GM23338 (cell line): ENCODE data around the gene WDR33. TPM values are rescaled to one million over a fixed set of nuclear protein-coding genes. Genes with fewer than 3 reads are reported as not detected.
A peak's percentile ranks its signal among the peaks of the same experiment; 100 is the strongest.

Experiments used
- ATAC-seq: fragments of 200-7000 bp; cut with Tn5 transposase; 3 replicates; pipeline ENCODE4 v1.9.1; 2020
- DNase-seq: peaks from one replicate; pipeline ENCODE4 v3.0.0-alpha.2; 2015; ENCODE audit warnings: low spot score
- H2AFZ ChIP-seq: fragments of 200-600 bp; sonication (generic); 2 replicates; pipeline ENCODE4 v1.8.0; 2016; ENCODE audit warnings: antibody characterized with exemption, mild to moderate bottlenecking, moderate library complexity
- H3F3A ChIP-seq: fragments of 200-600 bp; sonication (generic); replicated peaks from 2 replicates; pipeline ENCODE4 v1.8.0; 2017; ENCODE audit warnings: antibody characterized with exemption, mixed run types, low read depth
- H3K27ac ChIP-seq: fragments of 200-600 bp; sonication (generic); 2 replicates; pipeline ENCODE4 v1.6.1; 2016; ENCODE audit warnings: low read depth
- H3K27me3 ChIP-seq: fragments of 200-600 bp; sonication (generic); 2 replicates; pipeline ENCODE4 v1.8.0; 2016; ENCODE audit warnings: mild to moderate bottlenecking, mixed run types, moderate library complexity; ENCODE audit not compliant: insufficient read depth
- H3K36me3 ChIP-seq: fragments of 200-600 bp; sonication (generic); 2 replicates; pipeline ENCODE4 v1.8.0; 2016; ENCODE audit warnings: mild to moderate bottlenecking; ENCODE audit not compliant: insufficient read depth
- H3K4me1 ChIP-seq: fragments of 200-600 bp; sonication (generic); 2 replicates; pipeline ENCODE4 v1.8.0; 2016; ENCODE audit warnings: mild to moderate bottlenecking, moderate library complexity; ENCODE audit not compliant: insufficient read depth
- H3K4me2 ChIP-seq: fragments of 200-600 bp; sonication (generic); 2 replicates; pipeline ENCODE4 v1.7.1; 2017; ENCODE audit warnings: mixed run types
- H3K4me3 ChIP-seq: fragments of 200-600 bp; sonication (generic); 2 replicates; pipeline ENCODE4 v1.6.1; 2016; ENCODE audit warnings: mixed run types
- H3K79me2 ChIP-seq: fragments of 200-600 bp; sonication (generic); replicated peaks from 2 replicates; pipeline ENCODE4 v1.8.0; 2017; ENCODE audit warnings: mild to moderate bottlenecking; ENCODE audit not compliant: insufficient read depth
- H3K9me2 ChIP-seq: fragments of 200-600 bp; sonication (generic); 2 replicates; pipeline ENCODE4 v1.8.0; 2017; ENCODE audit not compliant: insufficient read depth
- H4K20me1 ChIP-seq: fragments of 200-600 bp; sonication (generic); replicated peaks from 2 replicates; pipeline ENCODE4 v1.8.0; 2017; ENCODE audit warnings: mild to moderate bottlenecking; ENCODE audit not compliant: insufficient read depth
- H3K27ac Mint-ChIP-seq: 2 replicates; pipeline ENCODE4 v1.8.0; 2020; ENCODE audit warnings: inconsistent platforms, mild to moderate bottlenecking, moderate library complexity, mixed read lengths
- H3K27me3 Mint-ChIP-seq: 3 replicates; pipeline ENCODE4 v1.8.0; 2022; ENCODE audit warnings: low read depth, mild to moderate bottlenecking, moderate library complexity, mixed read lengths, inconsistent platforms; ENCODE audit not compliant: insufficient read depth, poor library complexity
- H3K36me3 Mint-ChIP-seq: 3 replicates; pipeline ENCODE4 v1.8.0; 2021; ENCODE audit warnings: low read depth, mild to moderate bottlenecking, inconsistent platforms, moderate library complexity, mixed read lengths
- H3K4me1 Mint-ChIP-seq: 3 replicates; pipeline ENCODE4 v1.8.0; 2020; ENCODE audit warnings: mild to moderate bottlenecking, inconsistent platforms, mixed read lengths
- H3K4me3 Mint-ChIP-seq: 3 replicates; pipeline ENCODE4 v1.8.0; 2021; ENCODE audit warnings: moderate library complexity, mild to moderate bottlenecking, inconsistent platforms, mixed read lengths
- H3K9me3 Mint-ChIP-seq: 3 replicates; pipeline ENCODE4 v1.8.0; 2020; ENCODE audit warnings: moderate library complexity, mild to moderate bottlenecking, inconsistent platforms, mixed read lengths
- CREB1 ChIP-seq: fragments of 250-450 bp; sonication (Bioruptor Pico); IDR thresholded peaks from 2 replicates; pipeline ENCODE4 v1.5.0; 2020; ENCODE audit warnings: low read depth, mild to moderate bottlenecking, moderate library complexity
- EZH2phosphoT487 ChIP-seq: fragments of 200-600 bp; sonication (generic); IDR thresholded peaks from one replicate; pipeline ENCODE4 v1.8.1; 2018; ENCODE audit warnings: antibody characterized with exemption; ENCODE audit not compliant: unreplicated experiment
- NANOG ChIP-seq: IDR thresholded peaks from 2 replicates; pipeline ENCODE4 v1.6.1; 2016; ENCODE audit warnings: antibody characterized with exemption, borderline replicate concordance
- REST ChIP-seq: IDR thresholded peaks from one replicate; pipeline ENCODE4 v1.6.1; 2018; ENCODE audit warnings: antibody characterized with exemption; ENCODE audit not compliant: unreplicated experiment
- ZNF114 ChIP-seq: fragments of 250-450 bp; sonication (Bioruptor Pico); IDR thresholded peaks from 2 replicates; pipeline ENCODE4 v1.5.0; 2020; ENCODE audit warnings: mild to moderate bottlenecking, moderate library complexity
- ZNF462 ChIP-seq: fragments of 250-450 bp; sonication (Bioruptor Pico); IDR thresholded peaks from 2 replicates; pipeline ENCODE4 v1.5.0; 2020; ENCODE audit warnings: mild to moderate bottlenecking, moderate library complexity
- polyA plus RNA-seq: library from polyadenylated mRNA; unstranded; fragments of >200 nt; fragmentation: Nextera tagmentation; extraction: Ambion mirVana; gene quantifications from 2 replicates; pipeline ENCODE4 v1.2.1, GENCODE V29; 2016
- total RNA-seq: library from RNA; depleted of rRNA; stranded (reverse); fragments of >200 nt; shearing (Covaris generic); gene quantifications from 2 replicates; pipeline ENCODE4 v1.2.3, GENCODE V29; 2014

Gene WDR33
- total and polyA plus RNA-seq, 2 experiments from 2014 or later = 37.2 to 54.7 TPM

GRCh38 chr2:127709336-127709735 is 101.6 kb downstream of the WDR33 start:
- TF ChIP-seq EZH2phosphoT487 = no peak
- no peak for TF ChIP-seq CREB1 (CRISPR knock-in tag)
- no peak for TF ChIP-seq REST
- TF ChIP-seq ZNF462 (CRISPR knock-in tag) = no peak
- TF ChIP-seq ZNF114 = no peak
- TF ChIP-seq NANOG = no peak
- Histone ChIP-seq H3K36me3 (peaks cover 49% of the 10 kb centered on the region), H3K4me3 (no peak overlapping the region), H3K27ac (no peak overlapping the region), H3F3A (0 out of 2 replicates have a peak, but pooled peaks cover 3% of the 10 kb centered on the region), H3K27me3 (no peaks in the 10 kb centered on the region), H4K20me1 (no peaks in the 10 kb centered on the region; the same call in 1 of the 2 replicates), H2AFZ (no peak overlapping the region), H3K9me2 (no peaks in the 10 kb centered on the region), H3K4me1 (no peaks in the 10 kb centered on the region), H3K79me2 (peaks cover 14% of the 10 kb centered on the region; the same call in 1 of the 2 replicates), H3K4me2 (no peak overlapping the region)
- no peak for ATAC-seq
- no peak overlapping the region for H3K4me3 Mint-ChIP-seq
- H3K27me3 Mint-ChIP-seq = peaks cover 1% of the 10 kb centered on the region
- H3K4me1 Mint-ChIP-seq = no peaks in the 10 kb centered on the region
- DNase-seq = no peak
- H3K36me3 Mint-ChIP-seq = peaks cover 49% of the 10 kb centered on the region
- peak overlapping the region; percentile 82; the same call in 1 of the 2 replicates for H3K27ac Mint-ChIP-seq
- H3K9me3 Mint-ChIP-seq = no peaks in the 10 kb centered on the region
